GM21723 (cell line): Measurements from ENCODE around the gene KRT15.

Experiments
- ATAC-seq: cut with Tn5 transposase; IDR thresholded peaks from one replicate; pipeline ENCODE4 v1.9.1; 2021; ENCODE audit warnings: mild to moderate bottlenecking, moderate library complexity; ENCODE audit not compliant: unreplicated experiment

The KRT15 gene

DNA sequence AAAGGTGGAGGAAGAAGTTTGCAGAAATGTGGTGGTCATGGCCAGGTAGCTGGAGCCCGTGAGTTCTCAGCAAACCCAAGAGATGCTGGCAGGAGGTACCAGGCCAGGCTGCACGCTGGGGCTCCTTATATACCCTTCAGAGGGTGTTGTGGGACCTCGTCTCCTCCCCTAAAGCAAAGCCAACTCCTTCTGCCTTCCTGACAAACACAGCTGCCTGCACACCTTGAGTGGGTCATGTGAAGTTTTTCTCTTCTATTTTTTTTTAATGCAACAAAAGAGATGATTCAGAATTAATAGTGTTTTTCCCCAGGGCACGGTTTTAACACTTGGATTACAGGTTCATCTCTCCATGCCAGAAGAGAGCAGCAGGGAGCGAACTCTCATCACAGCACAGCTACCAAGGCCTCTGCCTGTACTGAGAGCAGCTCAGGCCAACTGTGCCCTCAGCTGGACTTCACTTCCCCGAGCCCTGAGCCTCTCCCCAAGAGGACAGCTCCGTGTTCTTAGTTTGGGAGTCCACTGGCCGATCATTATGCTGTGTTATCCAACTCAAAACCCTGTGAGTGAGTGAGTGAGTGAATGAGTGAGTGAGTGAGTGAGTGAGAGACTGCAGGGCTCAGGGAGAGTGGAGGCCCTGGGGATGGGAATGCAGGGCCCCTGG is at the start of gene KRT15:
TSS of gene KRT15 (minus strand) at position 102 of the 661 bp plus-strand sequence. CDS start at position 39, 63 bp downstream.
- ATAC-seq, result no peak

DNA sequence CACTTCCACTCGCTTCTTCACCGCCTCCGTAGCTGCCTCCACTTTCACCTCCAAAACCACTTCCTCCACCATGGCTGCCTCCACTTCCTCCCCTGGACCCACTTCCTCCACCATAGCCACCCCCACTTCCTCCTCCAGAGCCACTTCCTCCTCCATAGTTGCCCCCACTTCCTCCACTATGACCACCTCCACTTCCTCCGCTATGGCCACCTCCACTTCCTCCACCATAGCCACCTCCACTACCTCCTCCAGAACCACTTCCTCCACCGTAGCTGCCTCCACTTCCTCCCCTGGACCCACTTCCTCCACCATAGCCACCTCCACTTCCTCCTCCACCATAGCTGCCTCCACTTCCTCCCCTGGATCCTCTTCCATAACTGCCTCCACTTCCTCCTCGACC is 48.6 kb upstream of the KRT15 start:
- ATAC-seq, result no peak

DNA sequence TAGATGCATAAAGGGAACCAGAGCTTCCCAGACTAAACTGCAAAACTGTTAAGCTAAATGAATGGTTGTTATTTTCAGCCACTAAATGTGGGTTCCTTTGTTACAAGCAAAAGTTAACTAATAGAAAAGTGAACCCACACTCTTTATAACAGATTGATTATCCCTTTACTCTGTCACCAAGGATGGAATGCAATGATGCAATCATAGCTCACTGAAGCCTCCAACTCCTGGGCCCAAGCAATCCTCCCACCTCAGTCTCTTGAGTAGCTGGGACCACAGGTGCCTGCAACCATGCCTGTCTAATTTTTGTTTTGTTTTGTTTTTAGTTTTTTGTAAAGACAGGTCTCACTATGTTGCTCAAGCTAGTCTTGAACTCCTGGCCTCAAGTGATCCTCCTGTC is 46.6 kb upstream of the KRT15 start:
- no peak for ATAC-seq

DNA sequence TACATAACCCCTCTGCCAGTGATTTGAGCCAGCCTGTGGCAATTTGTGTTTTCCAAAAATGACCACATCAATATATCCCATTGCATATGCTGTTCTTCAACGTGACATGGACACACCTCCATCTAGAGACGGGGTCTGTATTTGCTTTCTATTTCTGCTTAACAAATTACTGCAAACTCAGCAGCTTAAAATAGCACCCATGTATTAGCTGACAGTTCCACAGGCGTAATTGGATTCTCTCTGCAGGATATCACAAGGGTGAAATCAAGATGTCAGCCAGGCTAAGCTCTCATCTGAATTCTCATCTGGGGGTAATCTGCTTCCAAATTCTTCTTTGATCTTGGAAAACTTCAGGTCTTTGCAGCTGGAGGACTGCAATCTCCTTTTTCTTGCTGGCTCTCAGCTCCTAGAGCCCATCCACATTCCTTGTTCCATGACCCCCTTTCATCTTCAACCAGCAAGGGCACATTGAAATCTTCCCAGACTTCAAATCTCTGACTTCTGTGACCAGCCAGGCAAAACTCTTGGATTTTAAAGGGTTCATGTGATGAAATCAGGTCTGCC is 45.0 kb upstream of the KRT15 start:
- no peak for ATAC-seq

DNA sequence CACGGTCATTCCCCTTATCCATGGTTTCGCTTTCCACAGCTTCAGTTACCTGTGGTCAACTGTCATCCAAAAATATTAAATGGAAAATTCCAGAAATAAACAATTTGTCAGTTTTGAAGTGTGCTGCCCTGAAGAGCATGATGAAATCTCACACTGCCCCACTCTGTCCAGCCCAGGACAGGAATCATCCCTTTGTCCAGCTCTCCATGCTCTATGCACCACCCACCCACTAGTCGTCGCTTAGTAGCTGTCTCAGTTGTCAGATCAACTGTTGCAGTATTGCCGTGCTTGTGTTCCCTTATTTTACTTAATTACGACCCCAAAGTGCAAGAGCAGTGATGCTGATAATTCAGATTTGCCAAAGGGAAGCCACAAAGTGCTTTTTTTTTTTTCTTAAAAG is 42.9 kb upstream of the KRT15 start:
- ATAC-seq, result no peak

DNA sequence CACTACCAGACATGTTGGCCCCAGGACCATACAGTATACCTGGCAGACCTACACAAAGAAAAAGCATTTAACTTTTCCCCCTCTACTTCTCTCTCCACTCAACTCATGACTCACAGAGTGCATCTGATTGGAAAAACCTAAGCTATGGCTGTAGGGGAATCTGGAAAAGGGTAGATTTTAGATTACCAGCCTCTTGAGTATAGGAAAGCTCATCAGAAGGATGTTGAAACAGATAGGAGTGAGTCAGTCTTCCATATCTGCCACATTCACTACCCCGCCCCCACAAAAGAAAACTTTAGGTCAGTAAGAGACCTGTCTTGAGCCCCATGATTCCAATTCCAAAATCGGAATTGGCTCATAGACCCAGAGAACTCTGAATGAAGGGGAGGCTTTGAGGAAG is 40.9 kb upstream of the KRT15 start:
- ATAC-seq, result no peak

DNA sequence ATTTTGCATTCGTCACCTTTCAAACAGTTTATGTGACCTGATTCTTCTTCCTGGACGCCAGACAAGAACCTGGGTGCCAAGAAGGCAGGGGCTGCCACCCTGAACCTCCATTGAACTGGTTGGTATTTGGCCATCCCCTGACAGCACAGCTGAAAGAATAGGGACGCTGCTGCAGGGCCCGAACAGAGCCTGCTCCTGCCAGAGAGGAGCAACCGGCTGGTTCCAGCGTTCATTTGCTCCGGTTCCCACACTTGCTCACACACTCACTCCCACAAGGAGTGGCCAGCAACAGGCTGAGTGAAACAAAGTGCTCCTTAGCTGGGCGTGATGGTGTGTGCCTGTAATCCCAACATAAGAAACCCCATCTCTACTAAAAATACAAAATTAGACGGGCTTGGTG is 38.2 kb upstream of the KRT15 start:
- no peak for ATAC-seq

DNA sequence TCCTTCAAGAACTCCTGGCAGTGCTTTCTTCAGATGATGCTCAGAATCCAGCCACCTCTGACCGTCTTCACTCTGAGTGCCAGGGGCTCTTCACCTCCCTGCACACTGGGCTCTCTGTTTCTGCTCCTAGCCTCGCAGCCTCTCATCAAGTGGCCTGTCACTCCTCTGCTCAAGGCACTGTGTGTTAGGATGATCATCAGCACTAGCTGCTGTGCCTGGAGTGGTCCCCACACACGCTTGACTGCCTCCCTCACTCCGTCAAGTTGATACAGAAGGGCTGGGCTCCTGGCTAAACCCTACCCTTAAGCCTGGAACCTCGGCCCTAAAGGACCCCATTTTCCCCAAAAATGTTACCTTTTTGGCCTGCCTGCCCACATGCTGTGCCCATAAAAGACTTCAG is 37.6 kb upstream of the KRT15 start:
- ATAC-seq, result no peak

DNA sequence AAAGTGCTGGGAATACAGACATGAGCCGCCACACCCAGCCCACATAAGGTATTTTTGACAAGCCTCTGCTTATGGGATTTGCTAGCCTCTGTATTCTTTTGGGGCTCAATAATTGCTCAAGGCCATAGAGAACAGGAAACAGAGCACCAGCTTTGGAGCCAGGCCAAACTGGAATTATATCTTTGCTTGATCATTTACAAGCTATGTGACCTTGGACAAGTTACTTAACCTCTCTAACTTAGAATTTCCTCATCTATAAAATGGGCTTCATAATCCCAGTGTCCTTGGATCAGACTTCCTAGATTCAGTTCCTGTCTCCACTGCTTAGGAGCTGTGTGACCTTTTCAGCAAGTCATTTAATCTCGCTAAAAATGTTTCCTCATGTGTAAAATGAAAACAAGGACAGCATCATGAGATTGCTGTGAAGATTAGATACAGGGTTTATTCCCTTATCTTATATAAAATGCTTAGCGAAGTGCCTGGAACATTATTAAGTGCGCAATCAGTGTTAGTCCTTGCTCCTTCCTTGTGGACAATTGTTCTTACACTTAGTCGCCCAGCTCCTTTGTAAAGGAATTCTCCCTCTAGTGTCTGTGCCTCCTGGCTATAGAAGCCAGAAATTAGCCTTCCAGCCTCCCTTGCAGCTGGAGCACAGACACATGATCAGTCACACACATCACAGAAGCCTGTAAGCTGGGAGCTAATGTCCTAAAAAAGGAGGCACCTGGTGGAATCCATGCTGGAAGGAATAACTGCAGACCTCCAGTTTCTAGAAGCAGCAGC is 36.6 kb upstream of the KRT15 start:
- ATAC-seq, result no peak

DNA sequence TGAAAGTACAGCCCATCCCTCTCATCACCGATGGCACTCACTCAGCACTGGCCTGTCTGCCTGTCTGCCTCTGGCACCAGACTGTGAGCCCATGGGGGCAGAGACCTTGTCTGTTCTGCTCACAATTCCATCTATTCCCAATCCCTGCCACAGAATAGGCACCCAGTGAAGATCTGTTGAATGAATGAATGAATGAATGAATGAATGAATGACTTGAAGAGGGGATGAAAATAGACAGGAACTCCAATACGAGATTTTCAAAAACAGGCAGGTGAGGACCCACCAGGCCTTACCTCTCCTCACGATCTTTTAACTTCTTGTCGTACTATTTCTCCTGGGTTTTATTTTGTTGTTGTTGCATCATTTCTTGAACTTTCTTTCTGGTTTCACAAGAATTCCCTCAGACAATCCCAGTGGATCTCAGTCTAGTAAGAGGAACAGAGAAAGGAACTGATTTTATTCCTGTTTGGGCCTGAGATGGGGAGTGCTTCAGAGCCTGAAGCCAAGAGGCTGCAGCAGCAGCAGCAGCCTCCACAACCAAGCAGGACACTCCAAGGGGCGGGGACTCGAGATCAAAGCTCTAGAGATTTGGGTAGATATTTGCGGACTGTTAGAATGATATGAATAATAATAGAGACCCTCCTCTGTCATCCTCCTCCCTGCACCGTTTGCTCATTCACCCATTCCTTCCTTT is 35.4 kb upstream of the KRT15 start:
- no peak for ATAC-seq

DNA sequence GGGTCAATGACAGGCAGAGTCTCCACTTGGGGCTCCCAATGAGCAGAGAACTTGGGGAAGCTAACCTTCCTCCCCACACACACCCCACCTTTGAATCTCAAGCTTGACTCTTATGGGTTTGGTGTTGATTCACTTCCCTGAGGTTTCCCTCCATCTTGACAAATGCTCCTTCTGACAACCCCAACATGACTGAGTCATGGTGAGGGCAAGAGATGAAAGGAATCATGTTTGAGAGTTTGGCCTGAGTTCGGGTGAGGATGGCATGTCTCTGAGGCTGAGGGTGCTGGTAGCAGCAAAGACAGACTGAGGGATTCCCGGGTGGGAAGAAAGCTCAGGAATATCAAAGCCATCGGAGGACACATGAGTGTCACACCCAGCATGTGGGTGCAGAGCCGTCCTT is 34.5 kb upstream of the KRT15 start:
- ATAC-seq, result no peak

DNA sequence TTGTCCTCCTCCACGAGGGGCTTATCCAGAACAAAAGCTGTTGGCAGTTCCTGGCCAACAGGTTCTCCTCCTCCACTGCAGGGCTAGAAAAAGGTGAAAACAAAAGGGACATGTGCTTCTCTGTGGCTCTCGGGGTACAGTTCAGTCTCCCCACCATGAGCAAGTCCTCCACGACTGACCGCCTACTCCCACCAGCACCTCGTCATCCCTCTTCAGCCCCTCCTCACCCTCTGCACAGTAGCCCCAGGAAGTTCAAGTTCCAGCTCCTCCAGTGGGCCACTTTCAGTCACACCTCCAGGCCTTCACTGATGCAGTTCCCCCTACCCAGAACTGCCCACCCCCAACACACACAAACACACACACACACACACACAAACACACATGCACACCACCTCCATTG is 33.8 kb upstream of the KRT15 start:
- no peak for ATAC-seq

DNA sequence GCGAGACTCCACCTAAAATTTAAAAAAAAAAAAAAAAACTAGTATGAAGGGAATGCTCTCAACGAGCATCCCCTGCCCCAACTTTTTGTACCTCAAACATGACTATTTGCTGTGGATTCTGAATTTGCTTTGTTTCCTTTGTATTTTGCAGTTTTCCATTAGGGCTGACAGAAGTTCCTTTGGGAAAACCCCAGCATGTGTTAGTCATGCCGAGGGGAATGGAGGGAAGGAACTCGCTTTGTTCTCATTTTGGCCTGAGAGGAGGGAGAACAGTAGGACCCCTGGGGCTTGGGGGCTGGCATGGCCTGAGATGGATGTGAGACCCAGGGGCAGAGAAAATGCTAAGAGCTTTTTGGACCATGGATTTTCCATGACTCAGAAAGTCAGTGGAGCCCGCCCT is 32.7 kb upstream of the KRT15 start:
- no peak for ATAC-seq

DNA sequence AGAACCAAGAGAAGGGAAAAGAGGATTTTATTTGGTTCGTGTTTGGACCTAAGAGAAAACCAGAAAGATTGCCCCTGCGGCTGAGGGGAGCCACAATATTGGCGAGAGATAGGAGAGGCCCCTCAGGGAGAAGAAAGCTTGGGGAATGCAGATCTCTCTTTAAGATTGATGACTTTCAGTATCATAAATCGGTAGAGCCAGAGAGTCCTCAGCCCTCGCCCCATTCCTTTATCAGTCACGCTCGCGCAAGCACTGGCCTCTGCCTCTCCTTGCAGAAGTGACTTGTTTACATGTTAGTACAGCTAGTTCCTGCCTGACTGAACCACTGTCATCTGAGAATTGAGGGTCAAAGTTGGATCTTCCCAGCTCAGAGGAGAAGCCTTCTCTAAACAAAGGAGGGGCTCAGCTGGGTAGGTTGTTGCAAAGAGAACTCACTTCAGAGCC is 30.9 kb upstream of the KRT15 start:
- no peak for ATAC-seq

DNA sequence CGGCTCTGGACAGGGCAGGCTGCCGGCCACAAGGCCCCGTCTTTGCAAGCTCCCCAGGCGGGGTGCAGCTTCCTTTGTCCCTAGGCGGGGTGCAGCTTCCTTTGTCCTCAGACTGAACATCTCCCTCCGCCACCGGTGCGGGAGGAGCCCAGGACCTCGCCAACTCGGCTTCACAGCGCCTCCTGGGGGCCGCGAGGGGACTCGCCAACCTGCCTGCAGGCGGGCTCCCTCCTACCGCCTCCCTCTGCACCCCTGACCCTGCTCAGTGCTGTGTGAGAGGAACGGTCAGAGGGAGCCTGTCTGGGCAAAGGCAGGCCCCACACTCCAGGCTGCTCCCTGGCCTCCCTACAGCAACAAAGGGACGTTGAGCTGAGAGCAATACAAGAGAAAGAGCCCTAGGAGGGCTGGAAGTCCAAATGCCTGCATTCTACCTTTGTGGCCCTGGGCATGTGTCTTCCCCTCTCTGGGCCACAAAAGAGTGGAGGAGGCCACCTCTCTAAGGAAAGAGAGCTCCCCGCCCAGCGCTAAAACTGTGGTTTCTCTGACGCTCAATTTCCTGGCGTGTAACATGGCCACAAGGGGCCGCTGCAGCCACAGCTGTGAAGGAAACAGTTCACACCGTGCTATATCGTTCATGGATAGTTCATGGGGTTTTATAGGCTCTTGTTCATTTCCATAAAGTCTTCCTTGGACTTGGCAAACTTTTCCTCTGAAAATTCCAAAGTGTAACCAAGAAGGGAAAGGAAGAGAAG is 30.3 kb upstream of the KRT15 start:
- peak; percentile 73 for ATAC-seq

DNA sequence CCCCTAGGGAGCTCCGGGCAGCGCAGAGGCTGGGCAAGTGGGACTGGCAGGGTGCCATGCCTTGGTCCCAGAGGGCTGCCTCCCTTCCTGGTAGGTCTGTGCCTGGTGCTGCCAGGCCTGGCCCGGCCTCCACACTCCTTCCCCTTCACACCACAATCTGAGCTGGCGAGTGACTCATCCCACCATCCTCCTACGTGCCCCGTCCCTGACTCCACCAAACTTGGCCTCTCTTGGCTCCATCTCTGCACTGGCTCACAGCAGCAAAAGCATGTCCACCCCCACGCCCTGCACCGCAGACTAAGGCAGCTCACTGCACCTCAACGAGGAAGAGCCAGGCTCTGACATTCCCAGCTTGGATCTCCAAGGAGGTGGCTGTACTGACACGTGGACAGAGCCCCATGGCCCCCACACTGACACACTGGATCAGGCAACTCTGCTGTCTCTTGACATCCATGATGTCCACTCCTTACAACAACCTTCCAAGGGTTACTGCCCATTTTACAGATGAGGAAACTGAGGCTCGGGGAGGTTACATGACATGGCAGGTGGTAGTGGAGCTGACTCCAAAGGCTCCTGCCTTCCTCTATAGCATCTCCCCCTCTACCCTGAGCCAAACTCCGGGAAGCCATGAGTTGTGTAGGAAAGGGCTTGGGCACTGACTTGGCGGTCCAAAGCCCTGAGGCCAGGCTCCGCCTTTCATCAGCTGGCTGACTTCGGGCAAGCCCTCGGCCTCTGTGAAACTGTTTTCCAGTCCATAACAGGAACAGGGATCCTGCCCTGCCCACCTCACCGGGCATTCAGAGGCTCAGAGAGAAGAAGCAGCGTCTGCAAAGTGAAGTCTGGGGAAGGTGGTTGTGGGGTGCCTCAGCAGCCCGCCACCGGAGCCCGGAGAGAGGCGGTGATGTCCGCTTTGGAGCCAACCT is 29.5 kb upstream of the KRT15 start:
- no peak for ATAC-seq

DNA sequence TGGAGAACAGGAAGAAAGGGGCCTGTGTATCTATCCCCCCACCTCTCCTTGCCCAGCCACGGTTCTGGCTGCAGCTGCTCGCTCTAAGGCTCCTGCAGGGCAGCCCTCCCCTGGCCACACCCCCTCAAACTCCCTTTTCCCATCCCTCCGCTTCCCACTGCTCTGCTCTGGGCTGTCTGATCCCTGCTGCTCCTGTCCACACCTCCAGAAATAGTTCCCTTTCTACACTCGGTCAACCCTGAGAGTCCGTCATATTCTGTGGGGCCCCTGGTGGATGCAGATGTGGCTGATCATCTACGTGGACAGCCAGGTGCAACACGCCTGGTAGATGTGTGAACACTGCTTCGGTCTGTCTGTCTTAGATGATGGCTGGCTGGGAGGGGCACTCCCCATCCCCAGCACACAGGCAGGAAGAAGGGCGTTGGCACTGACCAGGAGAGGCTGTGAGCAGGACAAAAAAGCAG is 28.7 kb upstream of the KRT15 start:
- ATAC-seq, result no peak

DNA sequence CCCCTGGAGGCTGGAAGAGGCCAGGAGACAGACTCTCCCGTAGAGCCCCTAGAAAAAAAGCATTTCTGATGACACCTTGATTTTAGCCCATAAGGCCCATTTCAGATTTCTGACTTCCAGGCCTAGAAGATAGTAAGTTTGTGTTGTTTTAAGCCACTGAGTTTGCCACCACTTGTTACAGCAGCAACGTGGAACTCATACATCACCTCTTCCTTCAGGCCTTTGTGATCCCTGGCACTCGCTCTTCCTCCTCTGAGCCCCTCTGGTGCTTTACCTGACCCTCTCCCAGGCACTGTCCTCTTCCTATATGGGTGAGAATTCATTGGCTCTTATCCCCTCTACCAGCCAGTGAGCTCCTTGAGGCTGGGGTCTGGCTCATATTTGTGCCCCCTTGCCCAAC is 28.1 kb upstream of the KRT15 start:
- no peak for ATAC-seq

DNA sequence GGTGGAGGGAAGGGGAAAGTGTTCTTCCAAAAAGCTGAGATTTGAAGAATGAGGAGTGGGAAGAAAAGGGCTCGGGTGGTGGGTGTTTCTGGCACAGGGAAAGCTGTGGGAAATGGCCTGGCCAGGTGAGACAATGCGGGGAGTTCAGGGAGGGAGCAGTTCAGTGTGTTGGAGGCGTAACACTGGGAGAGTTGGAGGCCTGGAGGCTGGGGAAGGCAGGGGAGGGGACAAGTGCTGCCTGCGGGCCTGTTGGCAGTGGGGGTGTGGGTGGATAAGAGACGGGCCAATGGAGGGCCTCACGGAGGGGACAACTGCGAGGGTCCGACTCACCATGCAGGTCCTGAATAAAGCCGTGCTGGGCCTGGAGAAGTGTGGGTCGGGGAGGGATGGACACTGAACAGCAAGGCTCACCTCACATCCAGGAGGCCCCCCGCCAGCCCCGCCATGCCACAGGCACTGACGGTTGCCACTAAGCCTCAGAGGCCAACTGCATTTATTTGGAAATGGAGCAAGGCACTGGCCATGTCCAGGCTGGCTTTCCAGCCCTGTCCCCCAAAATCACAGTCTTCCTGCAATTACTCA is 27.2 kb upstream of the KRT15 start:
- no peak for ATAC-seq
